Endometrial microvascular endothelial cells (primary cell): ENCODE results near the gene RANGAP1. TPM values are rescaled to one million over a fixed set of nuclear protein-coding genes. Genes with fewer than 3 reads are reported as not detected.

Experiments used
- in situ Hi-C: cut with HindIII; loops from 2 replicates; pipeline ENCODE4 v1.10.0; 2017; ENCODE audit warnings: low sequenced_read_pairs, low pct_unique_long_range_greater_than_20kb; ENCODE audit errors: inconsistent ontology term
- total RNA-seq: library from RNA; depleted of rRNA; stranded (reverse); fragments of >200 nt; gene quantifications from one replicate; pipeline ENCODE4 v1.2.3, GENCODE V29; 2015; ENCODE audit errors: inconsistent ontology term

RANGAP1 gene
- 226 TPM for total RNA-seq

DNA sequence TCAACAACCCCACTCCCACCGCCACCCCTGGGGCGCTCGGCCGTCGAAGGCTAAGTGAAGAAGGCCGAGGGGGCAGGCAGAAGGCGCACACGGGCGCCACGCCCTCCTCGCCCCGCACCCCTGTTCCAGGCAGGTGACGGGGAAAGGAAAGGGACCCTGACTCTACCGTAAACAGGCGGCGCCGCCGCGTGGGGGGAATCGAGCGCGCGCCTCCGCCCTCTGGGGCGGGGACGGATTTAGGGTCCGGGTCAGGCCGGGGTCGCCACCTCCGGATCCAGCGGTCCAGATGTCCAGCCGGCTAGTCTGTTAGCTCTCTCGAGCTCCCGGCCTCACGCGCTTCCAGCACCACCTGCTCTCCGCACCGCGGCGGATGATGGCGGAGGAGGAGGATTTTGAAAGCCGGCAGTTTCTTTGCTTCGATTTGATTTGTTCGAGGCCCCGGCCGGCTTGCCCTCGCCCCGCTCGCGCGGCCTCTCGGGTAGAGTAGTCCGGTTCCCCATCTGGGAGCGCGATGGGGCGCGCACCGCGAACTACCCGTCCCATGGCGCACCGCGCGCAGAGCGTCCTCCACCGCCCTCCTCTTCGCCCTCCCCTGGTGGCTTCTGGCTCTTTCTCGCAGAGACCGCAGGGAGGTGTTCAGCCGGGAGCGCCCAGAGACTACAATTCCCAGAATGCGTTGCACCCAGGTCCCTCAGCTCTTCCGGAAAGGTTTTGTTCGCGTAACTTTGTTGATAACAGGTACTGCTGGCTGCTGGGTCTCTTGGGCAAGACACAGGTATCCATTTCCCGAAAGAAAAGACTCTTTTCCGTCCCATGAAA lies at the start of gene RANGAP1:
Gene RANGAP1, minus strand, starts transcription at position 368 of the 819 bp plus-strand sequence. CDS start 5,143 bp downstream, outside the sequence.
- in situ Hi-C loops, result no loop called here

DNA sequence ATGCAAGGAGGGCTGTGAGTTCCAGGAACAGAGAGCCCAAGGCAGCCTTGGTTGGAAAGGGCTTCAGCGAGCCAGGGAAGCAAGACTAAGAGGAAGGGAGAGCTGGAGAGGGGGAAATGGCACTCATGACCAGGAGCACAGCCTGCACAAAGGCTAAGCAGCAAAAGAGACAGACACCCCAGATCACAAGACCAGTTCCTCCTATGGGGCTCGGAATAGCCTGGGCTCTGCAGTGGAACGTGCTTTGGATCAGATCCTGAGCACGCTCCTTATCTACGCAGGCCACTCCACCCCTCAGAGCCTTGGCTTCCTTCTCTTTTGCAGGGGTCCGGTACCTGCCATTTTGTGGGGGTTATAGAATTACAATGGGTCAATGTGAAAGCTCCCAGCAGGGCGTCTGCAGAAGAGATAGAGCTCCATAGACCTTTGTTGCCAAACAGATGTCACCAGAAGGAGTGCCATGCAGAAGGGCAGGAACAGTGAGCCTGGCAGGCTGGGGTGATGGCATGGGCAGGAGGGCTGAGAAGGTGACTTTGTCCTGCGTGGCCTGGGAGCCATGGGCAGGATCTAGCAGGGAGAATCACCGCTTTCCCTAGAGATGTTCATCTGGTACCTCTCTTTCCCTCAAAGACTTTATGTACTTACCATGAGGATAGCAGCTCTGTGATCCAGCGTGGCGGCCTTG lies 49.1 kb upstream of the RANGAP1 start:
- in situ Hi-C loops, result no loop called here

DNA sequence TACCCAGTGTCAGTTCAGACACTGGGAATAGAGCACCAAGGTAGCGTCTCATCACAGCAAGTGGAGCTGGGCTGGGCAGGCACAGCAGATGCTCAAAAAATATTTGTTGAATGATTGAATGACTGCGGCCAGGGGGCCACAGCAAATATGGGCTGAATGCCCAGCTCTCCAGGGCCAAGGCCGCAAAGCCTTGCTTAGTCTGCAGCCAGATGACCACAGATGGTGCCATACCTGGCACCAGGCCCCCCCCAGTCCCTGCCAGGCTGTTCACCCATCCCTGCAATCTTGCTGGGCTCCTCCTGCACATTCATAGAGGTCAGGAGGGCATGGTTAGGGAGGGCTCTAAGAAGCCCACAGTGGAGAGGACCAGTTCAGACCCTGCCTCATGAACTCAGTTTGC lies 48.2 kb upstream of the RANGAP1 start:
- in situ Hi-C loops, result no loop called here

DNA sequence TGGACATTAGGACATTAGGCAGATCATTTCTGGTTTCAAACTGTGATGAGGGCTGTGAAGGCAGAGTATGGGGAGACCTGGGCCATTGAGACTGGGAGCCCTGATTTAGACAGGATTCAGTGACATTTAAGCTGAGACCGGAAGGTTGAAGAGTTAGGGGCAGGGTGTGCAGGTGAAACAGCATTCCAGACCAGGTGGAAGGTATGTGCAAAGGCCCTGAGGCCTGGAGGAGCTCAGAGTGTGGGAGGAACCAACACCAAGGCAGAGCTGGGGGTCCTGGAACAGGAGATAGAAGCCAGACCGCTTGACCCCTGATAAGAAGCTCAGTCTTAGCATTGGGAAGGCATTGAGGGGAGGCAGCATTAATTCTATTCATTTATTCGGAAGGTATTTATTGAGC lies 47.8 kb upstream of the RANGAP1 start:
- in situ Hi-C loops, result no loop called here

DNA sequence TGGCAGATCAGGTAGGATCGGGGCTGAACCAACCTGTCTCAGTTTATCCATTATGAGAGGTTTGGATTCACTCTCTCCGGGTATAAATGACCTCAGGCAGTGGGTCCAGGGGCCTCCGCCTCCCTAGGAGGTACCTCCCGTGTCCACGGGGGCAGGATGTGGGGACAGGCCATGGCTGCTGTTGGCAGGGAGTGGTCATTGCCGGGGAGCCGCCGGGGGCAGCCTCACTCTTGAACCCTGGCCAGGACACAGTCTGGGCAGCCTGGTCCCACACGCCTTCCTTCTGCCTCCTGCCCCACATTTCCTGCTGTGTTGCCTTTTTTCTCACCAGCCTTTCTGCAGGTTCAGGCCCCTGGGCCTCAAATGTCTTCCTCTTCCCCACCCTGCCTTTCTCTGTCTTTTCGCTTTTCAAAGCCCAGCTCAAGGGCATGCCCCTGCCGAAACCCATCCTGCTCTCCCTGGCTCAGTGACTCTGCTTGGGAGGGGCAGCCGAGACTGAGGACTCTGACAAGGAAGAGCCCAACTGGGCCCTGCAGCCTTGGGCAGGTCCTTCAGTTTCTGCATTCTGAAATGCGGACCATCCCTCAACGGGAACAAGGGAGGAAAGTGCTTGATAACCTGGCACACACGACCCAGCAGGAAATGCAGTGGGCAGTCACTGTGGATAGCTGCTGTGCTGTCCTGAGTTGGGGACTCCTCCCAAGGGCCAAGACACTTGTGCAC lies 46.4 kb upstream of the RANGAP1 start:
- in situ Hi-C loops, result no loop called here

GRCh38 chr22:41330169-41330568 lies 44.2 kb upstream of the RANGAP1 start:
- in situ Hi-C loops, result no loop called here

GRCh38 chr22:41327124-41327523 lies 41.1 kb upstream of the RANGAP1 start:
- in situ Hi-C loops, result no loop called here

DNA sequence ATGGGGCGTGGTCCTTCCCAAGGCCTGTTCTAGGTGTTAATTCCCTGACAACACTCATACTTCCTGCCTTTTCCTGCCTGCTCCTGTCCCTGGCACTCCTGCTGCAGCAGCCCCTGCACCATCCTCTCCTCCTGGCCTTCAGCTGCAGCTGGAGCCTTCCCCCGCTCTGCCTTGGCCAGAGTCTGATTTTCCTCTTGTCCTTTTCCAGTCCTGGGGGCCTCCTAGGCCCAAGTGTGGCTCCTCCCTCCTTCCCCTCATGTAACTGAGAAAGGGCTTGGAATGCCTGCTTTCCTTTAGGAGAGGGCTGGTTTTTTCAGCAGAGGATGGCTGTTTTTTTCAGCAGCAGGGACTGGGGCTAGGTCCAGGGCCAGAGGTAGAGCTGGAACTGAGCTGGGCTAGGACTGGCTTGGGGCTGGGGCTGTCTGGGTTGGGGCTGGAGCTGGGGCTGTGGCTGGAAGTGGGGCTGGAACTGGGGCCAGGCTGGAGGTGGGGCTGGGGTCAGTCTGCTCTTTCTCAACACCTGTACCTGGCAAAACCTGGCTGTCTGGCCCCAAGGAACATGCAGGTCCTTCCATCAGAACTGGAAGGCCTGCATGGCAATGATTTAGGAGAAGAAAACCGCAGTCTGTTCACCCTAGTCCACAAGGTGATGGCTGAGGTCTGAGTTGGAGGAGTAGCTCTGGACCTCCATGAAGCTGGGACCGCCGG lies 39.0 kb upstream of the RANGAP1 start:
- in situ Hi-C loops, result no loop called here

DNA sequence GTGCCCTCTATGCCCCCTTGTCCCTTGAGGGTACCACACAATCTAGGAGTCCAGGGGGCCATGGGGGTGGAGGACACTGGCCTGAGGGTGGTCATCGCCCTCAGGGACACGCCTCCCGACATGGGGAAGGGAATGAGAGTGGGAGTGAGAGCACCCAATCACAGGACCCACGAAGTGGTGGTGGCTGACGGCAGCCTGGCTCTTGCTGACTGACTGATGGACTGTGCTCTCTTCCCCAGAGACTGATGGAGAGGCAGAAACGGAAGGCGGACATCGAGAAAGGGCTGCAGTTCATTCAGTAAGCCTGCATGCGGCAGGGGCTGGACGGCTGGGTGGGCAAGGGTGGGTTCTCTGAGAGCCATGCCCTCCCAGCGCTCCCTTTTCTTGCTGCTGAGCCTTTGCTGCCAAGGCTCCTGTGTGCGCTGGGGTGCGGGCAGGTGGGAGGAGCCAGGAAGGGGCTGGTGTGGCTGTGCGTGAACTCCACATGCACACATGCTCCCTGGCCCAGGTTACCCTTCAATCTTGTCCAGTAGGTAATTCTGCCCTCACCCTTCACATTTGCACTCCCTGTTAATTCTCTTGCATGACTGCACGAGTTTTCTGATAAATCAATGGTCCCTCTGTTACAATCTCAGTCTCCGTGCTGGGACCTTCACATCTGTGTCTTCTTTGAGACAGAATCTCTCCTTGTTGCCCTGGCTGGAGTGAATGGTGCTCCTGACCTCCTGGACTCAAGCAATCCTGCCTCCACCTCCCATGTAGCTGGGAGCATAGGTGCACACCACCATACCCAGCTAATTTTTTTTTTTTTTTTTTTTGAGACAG lies 34.6 kb upstream of the RANGAP1 start:
- in situ Hi-C loops, result no loop called here

DNA sequence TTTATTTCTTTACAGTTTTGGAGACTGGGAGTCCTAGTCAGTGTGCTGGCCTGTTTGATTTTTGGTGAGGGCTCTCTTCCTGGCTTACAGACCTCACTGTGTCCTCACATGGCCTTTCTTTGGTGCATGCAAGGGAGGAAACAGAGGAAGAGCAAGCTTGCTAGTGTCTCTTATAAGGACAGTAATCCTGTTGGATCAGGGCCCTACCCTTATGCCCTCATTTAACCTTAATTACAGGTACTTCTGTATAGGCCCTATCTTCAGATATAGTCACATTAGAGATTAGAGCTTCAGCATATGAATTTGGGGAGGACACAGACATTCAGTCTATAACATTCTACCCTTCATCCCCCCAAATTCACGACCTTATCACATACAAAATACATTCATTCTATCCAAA lies 29.6 kb upstream of the RANGAP1 start:
- in situ Hi-C loops, result no loop called here

DNA sequence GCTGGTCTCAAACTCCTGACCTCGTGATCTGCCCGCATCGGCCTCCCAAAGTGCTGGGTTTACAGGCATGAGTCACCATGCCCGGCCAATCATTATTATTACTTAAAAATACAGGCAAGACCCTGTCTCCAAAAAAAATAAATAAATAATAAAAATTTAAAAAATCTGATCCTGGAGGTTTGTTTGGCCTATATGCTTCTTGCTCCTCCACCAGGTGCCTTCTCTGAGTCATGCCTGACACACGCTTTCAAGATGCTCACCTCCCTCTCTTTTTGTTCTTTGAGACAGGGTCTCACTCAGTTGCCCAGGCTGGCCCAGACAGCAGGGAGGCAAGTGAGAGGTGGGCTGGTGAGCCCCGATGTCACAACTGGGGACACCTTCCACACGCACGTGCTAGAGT lies 28.8 kb upstream of the RANGAP1 start:
- in situ Hi-C loops, result no loop called here

DNA sequence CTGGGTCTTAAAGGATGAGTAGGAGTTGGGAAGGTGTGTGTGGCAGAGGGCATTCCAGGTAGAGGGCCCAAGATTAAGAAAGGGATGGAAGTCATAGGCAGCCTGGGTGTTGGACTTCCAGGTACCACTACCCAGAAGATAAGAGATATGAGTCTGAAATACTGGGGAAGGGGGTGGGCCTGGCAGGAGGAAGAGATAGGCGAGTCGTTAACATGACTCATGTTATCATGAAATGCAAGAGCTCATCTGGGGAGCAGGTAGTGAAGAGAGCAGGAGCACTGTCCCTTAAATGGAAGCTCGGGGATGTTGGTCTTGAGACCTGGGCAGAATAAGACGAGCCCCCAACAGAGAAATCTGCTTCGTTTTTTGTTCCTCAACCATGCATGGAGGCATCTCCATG lies 25.5 kb upstream of the RANGAP1 start:
- in situ Hi-C loops, result no loop called here

DNA sequence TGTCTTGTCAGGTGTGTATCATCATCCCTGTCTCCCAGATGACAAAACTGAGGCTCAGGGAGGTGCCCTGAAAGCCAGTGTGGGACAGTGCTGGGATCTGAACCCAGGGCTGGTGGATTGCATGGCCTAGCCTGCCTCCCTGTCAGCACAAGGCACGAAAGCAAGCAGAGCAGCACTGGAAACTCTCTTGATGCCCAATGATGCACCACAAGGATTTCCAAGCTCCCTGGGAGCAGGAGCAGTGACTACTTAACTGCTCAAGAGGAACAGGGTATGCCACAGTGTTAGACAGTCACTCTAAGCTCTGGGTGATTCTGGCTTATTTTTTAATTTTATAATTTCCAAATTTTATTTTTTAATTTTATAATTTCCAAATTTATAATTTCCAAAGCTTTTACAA lies 24.3 kb upstream of the RANGAP1 start:
- in situ Hi-C loops, result no loop called here

- in situ Hi-C loops, result no loop called here
Observed at GRCh38 chr22:41308544-41308947, 22.6 kb upstream of the RANGAP1 start.

DNA sequence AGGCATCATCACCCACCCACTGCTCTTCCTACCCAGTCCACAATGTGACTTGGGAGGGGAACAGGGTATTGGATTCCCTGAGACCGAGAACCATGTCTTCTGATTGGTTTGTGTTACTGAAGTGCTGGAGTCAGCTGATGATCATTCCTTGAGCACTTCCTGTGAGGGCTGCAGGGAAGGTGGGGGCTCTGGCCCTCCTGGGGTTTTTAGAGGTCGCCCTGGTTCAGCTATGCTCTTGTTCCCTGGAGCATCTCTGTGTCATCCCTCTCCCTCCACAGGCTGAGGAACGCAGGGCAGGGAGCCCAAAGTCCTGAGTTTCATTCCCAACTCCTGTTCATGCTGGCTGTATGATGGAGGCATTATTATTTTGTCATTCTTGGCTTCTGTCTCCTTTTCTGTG lies 22.1 kb upstream of the RANGAP1 start:
- in situ Hi-C loops, result no loop called here

DNA sequence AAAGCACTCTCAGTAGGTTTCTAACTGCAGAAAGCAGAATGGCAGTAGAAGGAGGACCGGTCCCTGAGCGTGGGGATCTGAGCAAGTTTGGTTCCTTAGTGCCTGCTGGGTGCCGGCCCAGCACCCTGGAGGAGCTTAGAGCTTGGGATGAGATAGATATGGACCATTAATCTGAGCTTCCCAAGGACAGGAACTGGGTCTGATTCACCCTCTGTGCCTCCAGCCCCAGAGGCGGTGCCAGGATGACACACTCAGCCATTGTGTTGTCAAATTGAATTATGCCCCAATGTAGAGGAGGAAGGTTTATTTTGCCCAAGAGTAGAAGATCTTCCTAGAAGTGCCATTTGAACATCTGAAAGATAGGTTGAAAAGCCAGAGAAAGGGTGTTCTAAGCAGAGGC lies 19.7 kb upstream of the RANGAP1 start:
- in situ Hi-C loops, result no loop called here

DNA sequence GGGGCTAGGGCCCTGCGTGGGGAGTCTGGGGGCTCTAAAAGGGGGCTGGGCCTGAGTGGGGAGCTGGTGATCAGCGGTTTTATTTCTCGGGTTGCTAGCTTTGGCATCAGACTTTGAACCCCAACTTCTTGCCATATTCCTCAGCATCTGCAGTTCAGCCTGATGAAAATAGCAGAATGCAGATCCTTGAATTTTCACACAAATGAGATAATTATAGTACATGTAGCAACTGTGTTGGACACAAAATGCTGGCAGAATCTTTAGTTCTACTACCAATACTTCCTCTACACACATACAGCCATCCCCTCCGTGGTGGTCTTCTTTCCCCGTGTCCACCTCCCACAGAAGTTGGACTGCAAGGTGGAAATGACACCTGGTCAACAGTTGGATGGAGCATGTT lies 16.8 kb upstream of the RANGAP1 start:
- in situ Hi-C loops, result no loop called here

DNA sequence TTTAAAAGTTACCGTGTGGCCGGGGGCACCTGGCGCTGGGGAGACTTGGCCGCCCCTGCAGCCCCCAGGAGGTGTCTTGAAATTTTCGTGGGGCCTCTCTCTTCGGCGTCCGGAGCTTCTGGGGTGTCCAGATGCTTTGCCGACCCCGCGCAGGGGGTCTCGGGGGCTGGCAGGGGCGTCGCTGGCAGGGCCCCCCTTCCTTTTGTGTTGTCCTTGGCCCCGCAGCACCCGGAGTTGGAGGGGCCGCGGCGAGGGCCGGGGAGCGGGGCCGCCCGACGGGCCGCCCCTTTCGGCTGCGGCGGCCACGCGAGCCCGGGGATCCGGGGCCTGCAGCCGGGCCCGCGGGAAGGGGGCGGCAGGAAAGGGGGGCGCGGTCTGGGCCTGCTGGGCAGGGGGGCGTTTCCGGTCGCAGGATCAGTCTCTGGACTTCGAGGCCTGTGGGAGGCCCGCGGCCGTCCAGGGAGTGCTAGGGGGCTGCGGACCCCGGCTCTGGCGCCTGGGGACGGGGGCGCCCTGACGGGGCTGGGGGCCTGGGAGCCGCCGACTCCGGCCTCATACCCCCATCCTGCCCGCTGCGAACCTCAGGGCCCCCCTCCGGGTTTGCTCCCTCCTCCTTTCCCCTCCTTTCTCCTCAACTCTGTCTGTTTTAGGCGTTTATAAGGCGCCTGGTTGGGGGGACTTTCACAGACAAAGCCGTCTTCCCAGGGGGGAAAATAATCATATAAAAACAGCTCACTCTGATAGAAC lies 16.2 kb upstream of the RANGAP1 start:
- in situ Hi-C loops, result no loop called here
